Stimulated activated CD4-positive, alpha-beta T cell treated with anti-CD3 and anti-CD28 coated beads, Interleukin-15, amount 100 ng/mL, for 48 hours (primary cell): ENCODE data around the gene CHCHD3.
"Not testable (repeated sequence)": the region's sequence is repeated elsewhere in the genome, so short reads cannot be mapped to it uniquely, and the experiment has no call there.

Source experiments
- DNase-seq, 2 donors: peaks; one replicate each; pipeline ENCODE4 v3.0.0-alpha.2; 2020; ENCODE audit warnings: low read depth in 2 of 2

The CHCHD3 gene

GRCh38 chr7:132902294-132902693, 179.6 kb downstream of the CHCHD3 start:
- DNase-seq = not testable (repeated sequence)

- no peak for DNase-seq
Measured at GRCh38 chr7:132901241-132901640, 180.6 kb downstream of the CHCHD3 start.

DNA sequence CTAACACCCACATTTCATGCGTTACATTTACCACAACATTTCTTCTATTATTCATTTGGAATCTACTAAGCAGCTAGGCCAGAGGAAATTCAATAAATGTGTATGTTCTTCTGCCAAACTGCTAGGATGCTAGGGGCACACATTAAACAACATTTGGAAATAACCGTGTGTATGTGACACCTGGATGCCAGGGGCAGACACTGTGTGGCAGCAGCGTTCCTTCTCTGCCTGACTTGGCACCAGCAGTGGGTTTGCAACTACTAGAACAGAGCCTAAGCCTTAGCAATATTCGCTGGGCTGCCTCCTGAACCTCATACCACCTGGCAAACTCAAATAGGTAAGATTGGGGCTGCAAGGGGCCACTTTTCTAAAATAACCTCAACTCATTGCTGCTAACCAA, 182.1 kb downstream of the CHCHD3 start:
- no peak for DNase-seq

DNA sequence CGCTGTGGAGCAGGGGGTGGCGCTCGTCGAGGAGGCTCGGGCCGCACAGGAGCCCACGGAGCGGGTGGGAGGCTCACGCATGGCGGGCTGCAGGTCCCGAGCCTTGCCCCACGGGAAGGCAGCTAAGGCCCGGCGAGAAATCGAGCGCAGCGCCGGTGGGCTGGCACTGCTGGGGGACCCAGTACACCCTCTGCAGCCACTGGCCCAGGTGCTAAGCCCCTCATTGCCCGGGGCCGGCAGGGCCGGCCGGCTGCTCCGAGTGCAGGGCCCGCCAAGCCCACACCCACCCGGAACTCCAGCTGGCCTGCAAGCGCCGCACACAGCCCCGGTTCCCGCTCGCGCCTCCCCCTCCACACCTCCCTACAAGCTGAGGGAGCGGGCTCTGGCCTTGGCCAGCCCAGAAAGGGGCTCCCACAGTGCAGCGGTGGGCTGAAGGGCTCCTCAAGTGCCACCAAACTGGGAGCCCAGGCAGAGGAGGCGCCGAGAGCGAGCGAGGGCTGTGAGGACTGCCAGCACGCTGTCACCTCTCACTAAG, 183.2 kb downstream of the CHCHD3 start:
- not testable (repeated sequence) for DNase-seq

- DNase-seq = no peak
Measured at GRCh38 chr7:132897093-132897687, 184.7 kb downstream of the CHCHD3 start.

GRCh38 chr7:132895231-132895630, 186.7 kb downstream of the CHCHD3 start:
- no peak for DNase-seq

GRCh38 chr7:132893560-132893959, 188.3 kb downstream of the CHCHD3 start:
- DNase-seq = no peak

- not testable (repeated sequence) for DNase-seq
Measured at GRCh38 chr7:132892744-132893143, 189.1 kb downstream of the CHCHD3 start.

- no peak for DNase-seq
Measured at GRCh38 chr7:132891554-132891953, 190.3 kb downstream of the CHCHD3 start.

DNA sequence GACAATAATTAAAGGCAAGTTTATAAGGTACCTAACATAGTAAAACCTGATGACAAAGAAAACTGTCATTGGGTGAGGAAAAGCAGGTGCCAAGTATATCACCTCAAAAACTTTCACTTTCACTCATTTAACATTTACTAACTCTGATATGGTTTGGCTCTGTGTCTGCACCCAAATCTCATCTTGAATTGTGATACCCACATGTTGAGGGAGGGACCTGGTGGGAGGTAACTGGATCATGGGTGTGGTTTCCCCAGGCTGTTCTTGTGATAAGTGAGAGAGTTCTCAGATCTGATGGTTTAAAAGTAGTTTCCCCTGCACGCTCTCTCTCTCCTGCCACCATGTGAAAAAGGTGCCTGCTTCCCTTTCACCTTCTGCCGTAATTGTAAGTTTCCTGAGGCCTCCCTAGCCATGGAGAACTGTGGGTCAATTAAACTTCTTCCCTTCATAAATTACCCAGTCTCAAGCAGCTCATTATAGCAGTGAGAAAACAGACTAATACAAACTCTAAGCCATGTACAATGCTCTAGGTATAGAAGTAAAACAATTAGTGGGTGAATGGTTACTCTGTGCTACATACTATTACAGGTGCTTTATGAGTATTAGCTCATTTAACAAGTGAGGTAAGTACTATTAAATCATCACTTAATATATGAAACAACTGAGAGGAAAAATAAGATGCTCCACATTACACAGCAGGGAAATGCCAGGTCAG, 199.0 kb downstream of the CHCHD3 start:
- peak in 1 of 2 donors; percentile 7 for DNase-seq

DNA sequence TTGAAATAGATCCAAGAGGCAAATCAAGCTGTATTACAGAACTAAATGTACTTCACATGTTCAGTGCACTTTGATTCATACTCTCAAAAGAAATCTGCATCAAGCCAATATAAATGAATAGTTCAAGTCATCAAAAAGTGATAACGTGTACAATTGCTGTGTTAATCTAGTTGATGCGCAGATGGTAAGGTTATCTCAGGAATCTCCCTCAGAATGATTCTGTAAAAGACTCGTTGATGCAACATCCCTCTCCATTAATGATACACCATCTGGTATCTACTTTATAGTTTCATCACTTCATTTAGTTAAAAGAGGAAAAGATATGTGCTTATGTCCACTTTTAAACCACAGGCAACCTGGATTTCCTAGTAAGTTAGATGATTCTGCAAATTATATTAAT, 200.6 kb downstream of the CHCHD3 start:
- no peak for DNase-seq

GRCh38 chr7:132879579-132879978, 202.3 kb downstream of the CHCHD3 start:
- DNase-seq = no peak

DNA sequence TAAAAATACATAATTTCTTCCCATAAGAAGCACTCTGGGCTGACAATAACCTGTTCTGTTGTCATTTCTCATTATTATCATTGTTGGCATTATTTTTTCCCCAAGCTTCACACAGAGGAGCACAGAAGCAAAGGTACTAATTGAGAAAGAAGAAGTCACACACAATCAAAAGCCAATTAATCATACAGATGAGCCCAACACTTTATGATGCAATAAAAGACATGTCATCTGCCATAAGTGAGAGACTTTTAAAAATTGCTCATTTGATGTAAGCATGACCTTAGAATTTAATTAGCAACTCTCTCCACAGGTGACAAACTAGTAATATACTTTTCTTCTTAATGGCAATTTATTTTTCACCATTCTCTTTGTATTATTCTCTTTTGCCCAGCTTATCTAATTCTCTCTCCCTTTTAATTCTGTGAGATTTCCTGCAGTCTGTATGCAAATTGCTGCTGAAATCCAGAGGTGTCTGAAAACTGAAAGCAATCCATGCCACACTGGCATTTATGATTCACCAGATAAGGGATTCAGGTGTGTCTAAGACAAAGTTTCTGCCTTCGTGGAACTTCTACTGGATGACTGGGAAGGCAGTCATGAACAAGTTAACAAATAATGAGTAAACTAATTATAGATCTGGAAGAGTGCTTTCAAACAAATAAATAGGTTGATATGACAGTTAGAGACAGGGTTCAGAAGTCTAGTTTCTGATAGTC, 203.5 kb downstream of the CHCHD3 start:
- DNase-seq = no peak

DNA sequence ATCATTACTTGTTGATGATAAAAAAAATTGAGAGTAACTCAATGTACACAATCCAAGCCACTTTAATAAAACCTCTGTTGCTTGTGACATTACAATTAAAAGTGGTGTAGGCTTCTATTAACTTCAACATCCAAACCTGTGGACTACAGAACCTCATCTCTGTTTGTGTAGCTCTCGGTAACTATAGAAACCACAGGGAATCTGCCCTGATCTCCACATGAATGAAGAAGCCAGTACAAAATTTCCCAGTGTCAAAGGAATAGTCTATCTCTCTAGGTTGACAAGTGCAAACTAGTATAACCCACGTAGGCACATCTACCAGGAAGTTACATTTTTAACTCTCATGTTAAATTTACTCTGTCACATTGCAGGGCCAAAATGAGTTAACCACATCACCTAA, 204.3 kb downstream of the CHCHD3 start:
- DNase-seq = no peak

DNA sequence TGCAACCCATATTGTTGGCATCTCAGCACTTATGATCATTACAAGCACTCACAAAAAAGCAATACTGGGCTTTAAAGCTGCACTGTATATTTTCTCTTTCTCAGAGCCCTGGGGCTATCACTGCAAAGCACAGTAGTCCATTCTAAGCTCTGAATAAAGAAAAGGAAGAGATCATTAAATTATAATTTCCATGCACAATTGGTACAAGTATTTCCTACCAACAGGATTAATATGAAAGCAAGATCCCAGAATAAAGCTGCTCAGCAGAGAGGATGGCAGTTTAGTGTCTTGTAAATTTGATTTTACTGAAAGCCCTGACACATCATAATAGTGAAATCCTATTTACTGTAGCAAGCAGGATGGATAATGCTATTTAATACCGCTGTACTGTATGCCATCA, 205.3 kb downstream of the CHCHD3 start:
- DNase-seq = no peak

DNA sequence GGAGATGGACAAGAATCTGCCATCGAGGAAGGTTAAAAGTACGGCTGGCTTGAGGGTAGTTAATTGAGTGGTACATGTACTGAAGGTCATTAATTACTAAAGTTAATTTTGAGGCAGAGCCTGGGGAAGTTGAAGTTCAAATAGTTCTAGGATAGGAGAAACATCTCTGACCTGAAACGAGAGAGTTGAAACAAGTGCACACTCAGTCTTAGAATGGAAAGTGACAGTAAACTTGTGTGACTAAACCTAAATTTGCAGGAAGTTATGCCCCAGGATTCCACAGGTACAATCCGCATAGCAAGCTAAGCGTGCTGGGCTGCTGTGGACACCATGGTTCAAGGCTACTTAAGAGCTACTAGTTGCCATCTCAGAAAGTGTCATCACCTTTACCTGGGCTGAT, 209.9 kb downstream of the CHCHD3 start:
- DNase-seq = no peak

DNA sequence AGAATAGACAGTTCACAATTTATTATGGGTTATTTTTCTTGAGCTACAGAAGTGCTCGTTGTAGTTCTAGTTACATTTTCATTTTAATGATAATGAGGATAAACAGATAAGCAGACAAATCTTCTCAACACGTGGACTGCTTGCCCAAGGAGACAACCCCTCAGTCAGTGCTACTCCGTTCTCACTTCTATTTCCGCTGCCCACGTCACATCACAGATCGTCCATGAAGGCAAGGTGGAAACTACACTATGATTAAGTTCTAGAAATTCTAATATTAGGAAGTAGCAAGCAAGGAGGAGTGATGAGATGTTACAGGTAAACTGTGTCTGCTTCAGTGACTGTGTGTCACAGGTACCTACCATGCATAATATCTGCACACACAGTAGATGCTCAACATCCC, 210.5 kb downstream of the CHCHD3 start:
- no peak for DNase-seq

- DNase-seq = no peak
Measured at GRCh38 chr7:132869166-132869861, 212.6 kb downstream of the CHCHD3 start.

DNA sequence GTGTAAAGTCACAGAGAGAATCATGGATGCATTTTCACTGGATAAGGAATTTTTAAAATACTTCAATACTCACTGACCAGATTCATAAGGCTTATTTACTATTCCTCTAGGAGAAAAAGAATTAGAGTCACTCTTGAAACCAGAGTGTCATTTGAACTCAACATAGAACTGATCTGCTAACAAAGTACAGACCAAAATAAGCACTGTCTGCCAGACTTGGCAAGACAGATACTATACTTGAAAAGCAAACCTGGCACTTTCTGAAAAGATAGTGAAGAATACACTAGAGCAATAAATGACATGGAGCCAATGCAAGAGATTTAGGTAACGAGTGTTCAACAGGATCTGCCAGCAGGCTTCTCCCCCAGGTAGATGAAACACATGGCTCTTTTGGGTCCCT, 215.3 kb downstream of the CHCHD3 start:
- no peak for DNase-seq

GRCh38 chr7:132866144-132866531, 215.8 kb downstream of the CHCHD3 start:
- DNase-seq = no peak

GRCh38 chr7:132865366-132866143, 216.3 kb downstream of the CHCHD3 start:
- no peak for DNase-seq
